Measurements from ENCODE around the gene OR4B1. TPM values are rescaled to one million over a fixed set of nuclear protein-coding genes. Genes with fewer than 3 reads are reported as not detected.

The OR4B1 gene
- total and polyA plus RNA-seq, 2 of the 8 experiments (the other 6 are each of a cell fraction or from before 2014, with no cell fraction given) = not detected

- no peak for TF ChIP-seq CHD7 (IDR thresholded peaks at IDR 0.05; ENCODE audit: insufficient replicate concordance, low read length)
- no peak for TF ChIP-seq CTBP2 (IDR thresholded peaks at IDR 0.05; ENCODE audit: borderline replicate concordance, insufficient read depth, insufficient read length, low read length)
- no peak for TF ChIP-seq CBX8 (IDR thresholded peaks at IDR 0.05; ENCODE audit: borderline replicate concordance, low read depth, low read length)
- TF ChIP-seq EZH2 (IDR thresholded peaks at IDR 0.05; ENCODE audit: low read depth, low read length, severe bottlenecking) = no peak
- no peak for TF ChIP-seq RBBP5 (IDR thresholded peaks at IDR 0.05; ENCODE audit: borderline replicate concordance, low read depth, low read length)
- no peak for TF ChIP-seq CEBPB (IDR thresholded peaks at IDR 0.05; ENCODE audit: low read depth, low read length)
- no peak for TF ChIP-seq NANOG (IDR thresholded peaks at IDR 0.05; ENCODE audit: insufficient read depth, low read depth, low read length, poor library complexity, severe bottlenecking)
- TF ChIP-seq CHD2 (IDR thresholded peaks at IDR 0.05; ENCODE audit: low read length) = no peak
- TF ChIP-seq SIRT6 (IDR thresholded peaks at IDR 0.05; ENCODE audit: low read length) = no peak
- TF ChIP-seq SRF (IDR thresholded peaks at IDR 0.05; ENCODE audit: low read depth, low read length) = no peak
Observed at GRCh38 chr11:48193876-48194275, 22.7 kb upstream of the OR4B1 start (continued).
